Hepatocyte (in vitro differentiated cells): Measurements from ENCODE around the gene LIMS1.

Experiments used
- EZH2 ChIP-seq: fragments of 200-600 bp; sonication (generic); IDR thresholded peaks from 2 replicates; pipeline ENCODE4 v1.6.1; 2016; ENCODE audit warnings: antibody characterized with exemption, mild to moderate bottlenecking, borderline replicate concordance
- TF ChIP-seq, protein P1 (sequence below): fragments of 200-600 bp; sonication (generic); IDR thresholded peaks from 2 replicates; pipeline ENCODE4 v1.5.1; 2016; ENCODE audit warnings: antibody characterized with exemption, mild to moderate bottlenecking; ENCODE audit not compliant: poor library complexity

DNA sequence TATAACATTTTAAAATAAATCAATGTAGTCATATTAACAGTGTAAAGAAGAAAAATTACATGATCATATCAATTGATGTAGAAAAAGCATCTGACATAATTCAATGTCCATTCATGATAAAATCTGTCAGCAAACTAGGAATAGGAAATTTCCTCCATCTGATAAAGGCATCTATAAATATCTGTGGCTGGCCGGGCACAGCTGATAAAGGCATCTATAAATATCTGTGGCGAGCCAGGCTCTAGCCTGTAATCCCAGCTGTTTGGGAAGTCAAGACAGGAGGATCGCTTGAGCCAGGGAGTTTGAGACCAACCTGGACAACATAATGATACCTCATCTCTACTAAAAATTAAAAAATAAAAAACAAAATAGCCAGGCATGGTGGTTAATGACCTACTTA is 166.9 kb downstream of the LIMS1 start:
- TF ChIP-seq, protein P1, sequence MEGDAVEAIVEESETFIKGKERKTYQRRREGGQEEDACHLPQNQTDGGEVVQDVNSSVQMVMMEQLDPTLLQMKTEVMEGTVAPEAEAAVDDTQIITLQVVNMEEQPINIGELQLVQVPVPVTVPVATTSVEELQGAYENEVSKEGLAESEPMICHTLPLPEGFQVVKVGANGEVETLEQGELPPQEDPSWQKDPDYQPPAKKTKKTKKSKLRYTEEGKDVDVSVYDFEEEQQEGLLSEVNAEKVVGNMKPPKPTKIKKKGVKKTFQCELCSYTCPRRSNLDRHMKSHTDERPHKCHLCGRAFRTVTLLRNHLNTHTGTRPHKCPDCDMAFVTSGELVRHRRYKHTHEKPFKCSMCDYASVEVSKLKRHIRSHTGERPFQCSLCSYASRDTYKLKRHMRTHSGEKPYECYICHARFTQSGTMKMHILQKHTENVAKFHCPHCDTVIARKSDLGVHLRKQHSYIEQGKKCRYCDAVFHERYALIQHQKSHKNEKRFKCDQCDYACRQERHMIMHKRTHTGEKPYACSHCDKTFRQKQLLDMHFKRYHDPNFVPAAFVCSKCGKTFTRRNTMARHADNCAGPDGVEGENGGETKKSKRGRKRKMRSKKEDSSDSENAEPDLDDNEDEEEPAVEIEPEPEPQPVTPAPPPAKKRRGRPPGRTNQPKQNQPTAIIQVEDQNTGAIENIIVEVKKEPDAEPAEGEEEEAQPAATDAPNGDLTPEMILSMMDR = no peak
- TF ChIP-seq EZH2 = no peak
